ENCODE measurements around the gene SARM1.
"Not testable (repeated sequence)": the region's sequence is repeated elsewhere in the genome, so short reads cannot be mapped to it uniquely, and the experiment has no call there.

The SARM1 gene

GRCh38 chr17:28397275-28397674 is 25.8 kb downstream of the SARM1 start:
- no peak for DNase-seq

GRCh38 chr17:28397687-28398279 is 26.3 kb downstream of the SARM1 start:
- DNase-seq: no peak

DNA sequence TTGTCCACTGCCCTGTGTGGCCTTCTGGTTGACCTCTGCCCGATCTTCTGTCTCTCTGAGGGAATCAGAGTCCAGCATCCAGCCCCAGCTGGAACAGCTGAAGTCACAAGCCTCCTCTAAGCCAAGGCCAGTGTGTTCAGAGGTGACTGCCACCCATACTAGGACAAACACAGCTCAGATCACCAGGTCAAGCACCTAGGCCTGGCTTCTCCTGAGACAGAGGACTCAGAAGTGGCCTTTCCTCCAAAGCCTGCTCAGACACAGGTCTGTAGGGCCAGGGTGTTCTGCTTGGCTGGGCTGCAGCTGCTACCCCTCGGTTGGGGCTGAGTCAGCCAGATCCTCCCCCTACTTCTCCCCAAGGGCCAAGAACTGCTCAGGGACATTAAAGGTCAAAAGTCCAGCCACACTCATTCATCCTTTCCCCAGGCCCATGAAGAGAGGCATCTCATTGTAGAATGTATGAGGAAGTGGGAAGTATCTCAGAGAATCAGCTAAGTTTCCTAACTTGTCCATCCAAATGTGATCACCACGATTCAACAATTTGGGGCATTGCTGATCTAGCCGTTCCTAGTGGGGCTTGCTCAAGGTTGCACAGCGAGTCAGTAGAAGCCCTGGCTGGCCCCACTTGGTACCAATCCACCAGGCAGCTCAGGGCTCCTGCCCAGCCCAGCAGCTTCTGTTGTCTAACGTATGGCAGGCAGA is 26.9 kb downstream of the SARM1 start:
- DNase-seq: no peak

GRCh38 chr17:28399808-28400207 is 28.3 kb downstream of the SARM1 start:
- DNase-seq: no peak

- DNase-seq: no peak
These were observed 30.7 kb downstream of the SARM1 start for GRCh38 chr17:28402224-28402630.

- no peak for DNase-seq
These were observed 31.4 kb downstream of the SARM1 start for GRCh38 chr17:28402844-28403243.

- no peak for DNase-seq
These were observed 32.5 kb downstream of the SARM1 start for GRCh38 chr17:28404007-28404406.

DNA sequence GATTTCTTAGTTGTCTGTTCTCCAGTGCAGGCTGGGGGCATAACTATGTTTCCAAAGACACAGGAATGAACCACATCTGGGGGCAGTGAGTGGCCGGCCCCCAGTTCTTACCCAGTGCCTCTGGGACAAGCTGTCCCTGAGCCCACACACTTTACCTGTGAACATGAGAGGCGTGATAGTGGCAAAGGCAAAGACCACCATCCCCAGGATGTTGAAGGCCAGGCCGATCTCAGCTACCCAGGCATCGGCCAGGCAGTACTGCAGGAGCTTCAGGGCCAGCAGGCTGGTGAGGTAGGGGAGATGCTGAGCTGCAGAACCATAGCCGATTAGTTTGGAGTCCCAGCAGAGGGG is 32.9 kb downstream of the SARM1 start:
- DNase-seq: no peak

- DNase-seq: no peak
These were observed 33.5 kb downstream of the SARM1 start for GRCh38 chr17:28404812-28405570.

GRCh38 chr17:28405632-28406472 is 34.4 kb downstream of the SARM1 start, which contains the start of gene SLC46A1:
SLC46A1 (minus strand) TSS chr17:28406212; CDS start chr17:28406114, 98 bp downstream.
- DNase-seq: peak; percentile 67

GRCh38 chr17:28406473-28406814 is 35.0 kb downstream of the SARM1 start:
- DNase-seq: no peak

- DNase-seq: no peak
These were observed 35.9 kb downstream of the SARM1 start for GRCh38 chr17:28407130-28407973.

DNA sequence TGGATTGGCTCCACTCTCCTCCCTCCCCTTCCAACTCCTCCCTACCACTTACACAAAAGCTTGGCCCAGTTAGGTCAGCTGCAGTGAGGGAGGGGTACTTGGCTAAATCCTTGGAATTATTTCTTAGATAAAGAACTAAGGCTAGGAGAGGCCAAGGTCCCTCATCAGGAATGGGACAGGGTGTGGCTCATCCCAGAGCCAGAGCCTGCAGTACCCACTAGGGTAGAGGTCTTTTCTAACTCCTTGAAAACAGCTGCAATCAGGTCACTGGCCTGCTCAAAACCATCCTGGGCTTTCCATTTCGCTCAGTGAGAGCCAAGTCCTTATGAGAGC is 36.4 kb downstream of the SARM1 start:
- no peak for DNase-seq

- DNase-seq: no peak
These were observed 40.6 kb downstream of the SARM1 start for GRCh38 chr17:28412099-28412498.

GRCh38 chr17:28413804-28414203 is 42.3 kb downstream of the SARM1 start:
- no peak for DNase-seq

- DNase-seq: no peak
These were observed 44.4 kb downstream of the SARM1 start for GRCh38 chr17:28415886-28416285.

- DNase-seq: peak; percentile 79
These were observed 45.3 kb downstream of the SARM1 start for GRCh38 chr17:28416703-28417311.

DNA sequence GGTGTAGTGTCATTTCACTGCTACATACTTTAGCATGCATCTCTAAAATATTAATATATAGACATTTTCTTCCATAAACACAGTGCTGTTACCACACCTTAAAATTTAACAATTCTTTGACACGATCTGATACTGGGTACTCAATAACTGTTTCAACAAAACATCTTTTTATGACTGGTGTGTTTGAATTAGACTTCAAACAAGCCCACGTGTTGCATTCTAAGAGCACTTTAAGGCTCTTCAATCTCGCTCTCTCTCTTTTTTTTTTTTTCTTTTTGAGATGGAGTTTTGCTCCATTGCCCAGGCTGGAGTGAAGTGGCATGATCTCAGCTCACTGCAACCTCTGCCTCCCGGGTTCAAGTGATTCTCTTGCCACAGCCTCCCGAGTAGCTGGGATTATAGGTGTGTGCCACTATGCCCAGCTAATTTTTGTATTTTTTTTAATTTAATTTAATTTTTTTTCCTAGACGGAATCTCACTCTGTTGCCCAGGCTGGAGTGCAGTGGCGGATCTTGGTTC is 50.4 kb downstream of the SARM1 start:
- DNase-seq: no peak

- no peak for DNase-seq
These were observed 53.7 kb downstream of the SARM1 start for GRCh38 chr17:28425206-28425605.

- DNase-seq: no peak
These were observed 54.6 kb downstream of the SARM1 start for GRCh38 chr17:28426081-28426519.

DNA sequence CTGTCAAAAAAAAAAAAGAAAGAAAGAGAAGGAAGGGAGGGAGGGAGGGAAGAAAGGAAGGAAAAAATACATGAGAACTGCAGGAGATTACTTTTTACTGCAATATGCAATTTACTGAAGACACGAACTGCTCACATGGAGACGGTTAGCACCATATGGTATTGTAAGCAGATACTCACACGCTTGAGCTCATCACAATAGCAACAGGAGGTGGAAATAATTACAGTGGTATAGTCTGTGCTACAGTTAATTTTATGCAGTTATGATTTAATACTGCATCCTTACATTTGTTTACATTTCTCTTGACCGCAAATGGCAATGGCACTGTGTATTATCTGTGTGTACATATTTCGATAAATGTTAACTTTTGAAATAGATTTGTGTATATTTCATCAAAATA is 55.9 kb downstream of the SARM1 start:
- DNase-seq: no peak

DNA sequence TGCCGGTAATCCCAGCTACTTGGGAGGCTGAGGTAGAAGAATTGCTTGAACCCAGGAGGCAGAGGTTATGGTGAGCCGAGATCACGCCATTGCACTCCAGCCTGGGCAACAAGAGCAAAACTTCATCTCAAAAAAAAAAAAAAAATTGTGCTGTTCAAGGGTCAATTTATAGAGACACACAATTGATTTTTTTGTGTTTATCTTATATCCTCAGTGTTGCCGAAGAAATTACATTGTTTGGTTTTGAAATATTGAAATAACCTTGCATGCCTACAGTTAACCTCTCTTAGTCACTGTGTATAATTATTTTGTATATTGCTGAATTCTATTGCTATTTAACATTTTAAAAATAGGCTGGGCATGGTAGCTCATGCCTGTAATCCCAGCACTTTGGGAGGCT is 56.5 kb downstream of the SARM1 start:
- DNase-seq: not testable (repeated sequence)
